GM19099 (cell line): ENCODE measurements around the gene GDPGP1.
A peak's percentile ranks its signal among the peaks of the same experiment; 100 is the strongest.

Experiments
- POLR2A ChIP-seq: IDR thresholded peaks from 3 replicates; pipeline ENCODE4 v1.6.1; 2011; ENCODE audit warnings: low read depth; ENCODE audit not compliant: insufficient read length; ENCODE audit errors: extremely low read depth

GDPGP1 gene

GRCh38 chr15:90228960-90229359 is 5.0 kb upstream of the GDPGP1 start:
- TF ChIP-seq POLR2A = no peak

- TF ChIP-seq POLR2A = no peak
Observed at GRCh38 chr15:90230071-90230494, 3.9 kb upstream of the GDPGP1 start.

DNA sequence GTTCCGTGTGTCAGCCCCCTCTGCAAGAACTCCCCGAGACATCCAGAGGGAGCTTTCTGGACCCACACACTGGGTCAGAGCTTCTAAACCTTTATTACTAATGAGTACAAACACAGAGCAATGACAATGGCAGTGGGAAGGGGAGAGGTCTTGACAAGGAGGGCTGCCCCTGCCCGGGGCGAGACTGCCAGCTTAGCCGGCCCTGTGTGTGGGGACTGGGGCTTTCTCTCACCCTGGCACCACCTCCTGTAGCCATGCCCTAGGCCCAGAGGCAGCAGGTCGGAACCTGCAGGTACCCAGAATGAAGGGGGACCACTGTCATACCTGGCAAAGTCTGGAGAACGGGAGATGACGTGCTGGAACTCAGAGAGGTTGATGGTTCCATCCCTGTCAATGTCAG is 3.4 kb upstream of the GDPGP1 start:
- TF ChIP-seq POLR2A = no peak

GRCh38 chr15:90231028-90232017 is 2.7 kb upstream of the GDPGP1 start:
- no peak for TF ChIP-seq POLR2A

- no peak for TF ChIP-seq POLR2A
Observed at GRCh38 chr15:90232196-90232595, 1.8 kb upstream of the GDPGP1 start.

DNA sequence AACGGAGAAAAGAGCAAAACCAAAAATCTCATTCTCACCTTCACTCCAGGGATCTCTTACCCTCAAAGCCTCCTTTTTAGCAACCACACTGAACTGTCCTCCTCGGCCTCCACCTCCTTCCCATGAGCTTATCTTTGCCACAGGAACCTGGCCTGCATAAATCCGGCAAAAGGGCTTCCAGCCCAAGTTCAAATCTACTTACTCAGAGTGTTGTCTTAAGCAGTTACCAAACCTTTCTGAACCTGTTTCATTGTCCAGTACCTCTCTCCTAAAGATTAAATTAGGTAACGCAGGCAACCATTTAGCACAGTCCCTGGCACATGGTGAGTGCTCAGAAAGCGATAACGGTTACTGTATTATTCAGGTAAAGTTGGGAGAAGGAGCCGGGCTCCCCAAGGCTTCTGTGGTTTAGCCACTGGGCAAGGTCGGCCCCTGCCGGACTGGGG is 1.0 kb upstream of the GDPGP1 start:
- TF ChIP-seq POLR2A = no peak

DNA sequence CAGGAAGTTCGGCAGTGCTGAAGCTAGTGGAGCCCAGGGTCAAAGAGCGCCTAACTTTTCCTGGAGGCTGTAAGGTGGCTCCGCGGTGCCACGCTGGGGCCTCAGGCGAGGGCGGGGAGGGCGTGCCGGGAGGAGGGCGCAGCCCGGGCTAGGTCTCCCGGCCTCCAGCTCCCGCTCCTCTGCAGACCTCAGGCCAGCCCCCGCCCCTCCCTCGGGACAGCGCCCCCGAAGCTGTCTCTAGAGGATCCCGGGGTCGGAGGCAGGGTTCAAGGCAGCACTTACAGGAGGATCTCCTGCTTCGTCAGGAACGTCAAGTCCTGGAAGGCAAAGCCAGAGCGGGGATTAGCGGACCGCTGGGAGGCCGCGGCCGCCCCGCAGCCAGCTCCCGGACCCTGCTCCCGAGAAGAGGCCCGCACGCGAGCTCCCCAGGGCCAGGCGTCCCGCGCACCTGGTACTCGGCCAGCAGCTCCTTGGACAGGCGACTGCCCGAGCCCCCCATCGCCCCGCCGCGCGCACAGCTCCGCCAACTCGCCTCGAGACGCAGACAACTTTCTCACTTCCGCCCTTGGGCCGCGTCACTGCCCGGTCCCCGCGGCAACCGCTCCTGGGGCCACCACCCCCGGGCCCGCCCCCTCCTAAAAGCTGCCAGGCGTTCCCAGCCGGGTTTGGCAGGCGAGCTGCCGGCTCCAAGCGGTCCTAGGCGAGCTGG is 468 bp upstream of the GDPGP1 start, which contains the start of gene CIB1:
Gene CIB1, minus strand, starts transcription at position 555 of the 709 bp plus-strand sequence. Its CDS starts 56 bp downstream, at position 499.
- TF ChIP-seq POLR2A = peak; percentile 48

DNA sequence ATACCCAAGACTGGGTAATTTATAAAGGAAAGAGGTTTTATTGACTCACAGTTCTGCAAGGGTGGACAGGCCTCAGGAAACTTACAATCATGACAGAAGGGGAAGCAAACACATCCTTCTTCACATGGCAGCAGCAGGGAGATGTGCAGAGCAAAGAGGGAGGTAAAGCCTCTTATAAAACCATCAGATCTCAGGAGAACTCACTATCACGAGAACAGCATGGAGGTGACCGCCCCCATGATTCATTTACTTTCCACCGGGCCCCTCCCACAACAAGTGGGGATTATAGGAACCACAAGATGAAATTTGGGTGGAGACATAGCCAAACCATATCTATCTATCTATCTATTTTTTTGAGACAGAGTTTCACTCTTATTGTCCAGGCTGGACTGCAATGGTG is 5.4 kb downstream of the GDPGP1 start:
- no peak for TF ChIP-seq POLR2A

- no peak for TF ChIP-seq POLR2A
Observed at GRCh38 chr15:90240856-90241255, 6.8 kb downstream of the GDPGP1 start.

DNA sequence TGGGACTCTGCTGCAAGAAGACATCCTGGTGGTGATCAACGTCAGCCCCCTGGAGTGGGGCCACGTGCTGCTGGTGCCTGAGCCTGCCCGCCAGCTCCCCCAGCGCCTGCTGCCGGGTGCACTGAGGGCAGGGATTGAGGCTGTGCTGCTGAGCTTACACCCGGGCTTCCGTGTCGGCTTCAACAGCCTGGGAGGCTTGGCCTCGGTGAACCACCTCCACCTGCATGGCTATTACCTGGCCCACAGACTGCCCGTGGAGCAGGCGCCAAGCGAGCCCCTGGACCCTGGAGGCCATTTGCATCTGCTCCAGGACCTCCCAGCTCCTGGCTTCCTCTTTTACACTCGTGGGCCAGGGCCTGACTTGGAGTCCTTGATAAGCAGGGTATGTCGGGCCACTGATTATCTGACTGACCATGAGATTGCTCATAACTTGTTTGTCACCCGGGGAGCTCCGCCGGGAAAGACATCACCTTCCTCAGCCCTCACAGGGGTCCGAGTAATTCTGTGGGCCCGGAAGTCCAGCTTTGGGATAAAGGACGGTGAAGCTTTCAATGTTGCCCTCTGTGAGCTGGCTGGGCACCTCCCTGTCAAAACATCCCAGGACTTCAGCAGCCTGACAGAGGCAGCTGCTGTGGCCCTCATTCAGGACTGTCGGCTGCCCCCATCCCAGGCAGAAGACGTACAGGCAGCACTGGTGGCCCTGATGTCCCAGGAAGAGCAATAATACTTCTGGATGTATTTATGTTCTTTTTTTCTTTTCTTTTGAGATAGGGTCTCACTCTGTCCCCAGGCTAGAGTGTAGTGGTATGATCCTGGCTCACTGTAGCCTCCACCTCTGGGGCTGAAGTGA is 7.6 kb downstream of the GDPGP1 start:
- TF ChIP-seq POLR2A = no peak

DNA sequence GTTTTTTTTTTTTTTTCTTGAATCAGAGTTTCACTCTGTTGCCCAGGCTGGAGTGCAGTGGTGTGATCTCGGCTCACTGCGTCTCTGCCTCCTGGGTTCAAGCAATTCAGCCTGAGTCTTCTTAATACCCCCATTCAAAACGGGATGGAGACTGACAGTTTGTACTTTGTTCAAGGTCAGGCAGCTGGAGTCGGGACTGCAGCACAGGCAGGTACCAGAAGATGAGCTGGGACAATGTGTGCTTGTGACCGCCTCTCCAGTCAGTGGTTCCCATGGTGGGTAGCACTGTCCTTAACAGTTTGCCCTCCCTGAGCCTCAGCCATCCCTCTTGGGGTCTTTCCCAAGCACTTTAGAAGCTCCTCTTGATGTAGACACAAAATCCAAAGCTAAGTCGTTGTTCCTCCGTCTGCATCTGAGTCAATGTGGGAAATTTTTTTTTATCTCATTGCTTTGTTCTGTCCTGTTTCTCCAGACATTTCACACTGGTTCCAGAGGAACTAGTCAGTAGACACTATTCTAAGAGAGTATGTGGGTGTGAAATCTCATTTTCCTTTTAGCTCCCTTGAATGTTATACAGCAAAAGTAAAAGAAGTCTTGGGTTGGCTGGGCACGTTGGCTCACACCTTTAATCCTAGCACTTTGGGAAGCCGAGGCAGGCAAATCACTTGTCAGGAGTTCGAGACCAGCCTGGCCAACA is 10.1 kb downstream of the GDPGP1 start:
- TF ChIP-seq POLR2A = no peak

DNA sequence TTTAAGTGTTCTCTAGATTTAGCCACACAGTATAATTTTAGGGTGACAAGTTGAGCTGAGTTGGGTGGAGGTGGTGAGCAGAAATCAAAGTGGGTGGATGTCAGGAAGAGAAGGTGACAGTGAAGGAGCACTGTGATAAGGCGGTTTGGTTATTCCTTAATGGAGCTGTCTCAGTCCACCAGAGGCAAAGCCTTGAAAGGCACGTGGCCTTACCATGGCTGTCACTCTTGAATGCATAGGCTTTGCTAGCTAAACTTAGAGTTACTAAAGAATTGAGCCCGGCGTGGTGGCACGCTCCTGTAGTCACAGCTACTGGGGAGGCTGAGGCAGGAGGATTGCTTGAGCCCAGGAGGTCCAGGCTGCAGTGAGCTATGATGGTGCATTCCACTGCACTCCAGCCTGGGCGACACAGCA is 14.8 kb downstream of the GDPGP1 start:
- TF ChIP-seq POLR2A = no peak

GRCh38 chr15:90249203-90249863 is 15.3 kb downstream of the GDPGP1 start, which contains the start of gene TTLL13:
Gene TTLL13, plus strand, starts transcription at chr15:90249556. Its CDS starts 1,075 bp downstream, at chr15:90250631.
- TF ChIP-seq POLR2A = no peak
